Measurements from ENCODE around the gene MALRD1.
A peak's percentile ranks its signal among the peaks of the same experiment; 100 is the strongest.

The MALRD1 gene

DNA sequence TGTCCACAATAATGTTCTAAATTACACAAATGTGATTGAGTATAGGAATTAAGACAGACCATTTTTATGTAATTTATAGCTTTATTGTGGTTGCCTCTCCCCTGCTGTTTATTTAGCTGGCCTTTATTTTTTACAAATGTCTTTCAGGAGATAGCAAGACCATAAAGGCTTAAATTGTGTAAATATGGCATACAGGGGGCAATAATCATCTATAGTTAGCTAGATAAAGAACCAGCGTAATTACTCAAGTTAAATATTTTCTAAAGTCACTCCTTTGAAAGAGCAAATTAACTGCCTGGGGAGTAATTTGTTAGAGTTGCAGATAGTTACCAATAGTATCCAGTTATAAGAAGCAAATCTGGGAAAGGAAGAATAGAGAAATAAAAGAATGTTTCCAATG is at the start of gene MALRD1:
TSS of gene MALRD1 (plus strand) at position 313 of the 400 bp plus-strand sequence. CDS start 138 bp downstream, outside the sequence.
- ChIA-PET CTCF (no interaction called here), POLR2A (ENCODE audit: low non-redundant PET) (no interaction called here)
- H3K27ac ChIP-seq, result no peak within 1 kb of the TSS
- no peak for DNase-seq (ENCODE audit: low spot score)
- TF ChIP-seq, protein P1, sequence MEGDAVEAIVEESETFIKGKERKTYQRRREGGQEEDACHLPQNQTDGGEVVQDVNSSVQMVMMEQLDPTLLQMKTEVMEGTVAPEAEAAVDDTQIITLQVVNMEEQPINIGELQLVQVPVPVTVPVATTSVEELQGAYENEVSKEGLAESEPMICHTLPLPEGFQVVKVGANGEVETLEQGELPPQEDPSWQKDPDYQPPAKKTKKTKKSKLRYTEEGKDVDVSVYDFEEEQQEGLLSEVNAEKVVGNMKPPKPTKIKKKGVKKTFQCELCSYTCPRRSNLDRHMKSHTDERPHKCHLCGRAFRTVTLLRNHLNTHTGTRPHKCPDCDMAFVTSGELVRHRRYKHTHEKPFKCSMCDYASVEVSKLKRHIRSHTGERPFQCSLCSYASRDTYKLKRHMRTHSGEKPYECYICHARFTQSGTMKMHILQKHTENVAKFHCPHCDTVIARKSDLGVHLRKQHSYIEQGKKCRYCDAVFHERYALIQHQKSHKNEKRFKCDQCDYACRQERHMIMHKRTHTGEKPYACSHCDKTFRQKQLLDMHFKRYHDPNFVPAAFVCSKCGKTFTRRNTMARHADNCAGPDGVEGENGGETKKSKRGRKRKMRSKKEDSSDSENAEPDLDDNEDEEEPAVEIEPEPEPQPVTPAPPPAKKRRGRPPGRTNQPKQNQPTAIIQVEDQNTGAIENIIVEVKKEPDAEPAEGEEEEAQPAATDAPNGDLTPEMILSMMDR (conservative IDR thresholded peaks at IDR 0.05; ENCODE audit: low read depth), result no peak

DNA sequence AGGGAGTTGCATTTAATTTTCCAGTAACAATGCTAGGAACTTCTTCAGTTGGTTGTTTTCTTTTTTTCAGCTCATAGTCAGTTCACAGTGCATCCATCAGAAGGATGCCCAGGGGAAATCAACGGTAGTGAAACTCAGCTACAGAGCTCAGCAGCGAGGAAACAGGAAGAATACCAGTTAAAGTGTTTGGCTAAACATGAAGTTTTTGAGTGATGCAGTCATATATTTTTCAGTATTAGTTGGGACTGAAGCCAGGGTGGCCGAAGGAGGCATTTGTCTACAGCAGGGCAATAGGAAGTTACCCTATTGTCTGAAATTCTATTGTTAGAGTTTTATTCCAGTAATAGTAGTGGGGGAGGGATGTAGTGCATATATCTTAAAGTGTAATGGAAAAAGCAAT is 45.3 kb upstream of the MALRD1 start:
- TF ChIP-seq, protein P1 (conservative IDR thresholded peaks at IDR 0.05; ENCODE audit: low read depth), result no peak
- ChIA-PET POLR2A (ENCODE audit: low non-redundant PET) (no interaction called here), CTCF (no interaction called here)
- H3K27ac ChIP-seq, result no peak overlapping the region
- no peak for DNase-seq (ENCODE audit: low spot score)

DNA sequence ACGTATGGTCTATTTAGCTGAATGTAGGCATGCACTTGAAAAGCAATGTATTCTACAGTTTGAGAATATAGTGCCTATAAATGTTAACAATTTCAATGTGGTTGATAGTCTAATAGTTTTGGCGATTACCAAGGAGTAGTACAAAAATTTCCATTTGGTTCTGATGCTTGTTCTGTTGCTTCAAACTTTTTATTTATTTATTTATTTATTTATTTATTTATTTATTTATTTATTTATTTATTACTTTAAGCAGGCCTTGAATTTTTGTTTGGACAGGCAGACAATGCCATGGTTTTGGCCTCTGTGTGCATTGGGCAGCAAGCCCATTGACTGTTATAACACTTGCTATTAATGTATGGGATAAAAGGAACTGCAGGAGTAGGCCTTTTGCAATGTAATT is 36.5 kb upstream of the MALRD1 start:
- H3K27ac ChIP-seq, result no peak overlapping the region
- TF ChIP-seq, protein P1 (conservative IDR thresholded peaks at IDR 0.05; ENCODE audit: low read depth), result no peak
- DNase-seq (ENCODE audit: low spot score), result no peak
- POLR2A ChIA-PET (ENCODE audit: low non-redundant PET), result no interaction called here
- CTCF ChIA-PET, result interaction anchor here (0.7 kb wide), 1 partner anchor 247 kb away, joined by 3 read pairs; no protein-coding TSS in a partner anchor

DNA sequence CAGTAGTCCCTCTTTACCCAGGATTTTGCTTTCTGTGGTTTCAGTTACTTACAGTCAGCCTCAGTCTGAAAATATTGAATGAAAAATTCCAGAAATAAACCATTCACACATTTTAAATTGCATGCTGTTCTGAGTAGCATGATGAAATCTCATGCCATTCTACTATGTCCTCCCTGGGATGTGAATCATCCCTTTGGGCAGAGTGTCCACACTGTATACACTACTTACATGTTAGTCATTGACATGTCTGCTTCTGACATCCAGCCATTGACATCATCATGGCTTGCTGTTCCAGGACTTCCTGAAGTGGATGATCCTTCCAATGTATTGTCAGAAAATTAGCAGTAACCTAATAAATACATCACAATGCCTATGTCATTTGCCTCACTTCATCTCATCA is 34.6 kb upstream of the MALRD1 start:
- ChIA-PET CTCF (no interaction called here), POLR2A (ENCODE audit: low non-redundant PET) (no interaction called here)
- DNase-seq (ENCODE audit: low spot score), result peak; percentile 11
- no peak overlapping the region for H3K27ac ChIP-seq
- TF ChIP-seq, protein P1 (conservative IDR thresholded peaks at IDR 0.05; ENCODE audit: low read depth), result no peak

DNA sequence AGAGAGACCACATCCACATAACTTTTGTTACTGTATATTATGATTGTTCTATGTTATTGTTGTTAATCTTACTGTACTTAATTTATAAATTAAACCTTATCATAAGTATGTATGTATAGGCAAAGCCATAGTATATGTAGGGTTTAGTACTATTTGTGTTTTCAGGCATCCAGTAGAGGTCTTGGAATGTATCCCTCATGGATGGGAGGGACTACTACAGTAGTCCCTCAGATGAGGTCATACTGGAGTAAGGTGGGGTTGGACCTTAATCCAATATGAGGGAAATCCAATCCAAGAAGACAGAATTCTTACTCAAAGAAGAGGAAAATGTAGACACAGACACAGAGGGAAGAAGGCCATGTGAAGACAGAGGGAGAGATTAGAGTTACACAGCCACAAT is 34.1 kb upstream of the MALRD1 start:
- ChIA-PET CTCF (no interaction called here), POLR2A (ENCODE audit: low non-redundant PET) (no interaction called here)
- H3K27ac ChIP-seq, result no peak overlapping the region
- DNase-seq (ENCODE audit: low spot score), result no peak
- TF ChIP-seq, protein P1 (conservative IDR thresholded peaks at IDR 0.05; ENCODE audit: low read depth), result no peak

DNA sequence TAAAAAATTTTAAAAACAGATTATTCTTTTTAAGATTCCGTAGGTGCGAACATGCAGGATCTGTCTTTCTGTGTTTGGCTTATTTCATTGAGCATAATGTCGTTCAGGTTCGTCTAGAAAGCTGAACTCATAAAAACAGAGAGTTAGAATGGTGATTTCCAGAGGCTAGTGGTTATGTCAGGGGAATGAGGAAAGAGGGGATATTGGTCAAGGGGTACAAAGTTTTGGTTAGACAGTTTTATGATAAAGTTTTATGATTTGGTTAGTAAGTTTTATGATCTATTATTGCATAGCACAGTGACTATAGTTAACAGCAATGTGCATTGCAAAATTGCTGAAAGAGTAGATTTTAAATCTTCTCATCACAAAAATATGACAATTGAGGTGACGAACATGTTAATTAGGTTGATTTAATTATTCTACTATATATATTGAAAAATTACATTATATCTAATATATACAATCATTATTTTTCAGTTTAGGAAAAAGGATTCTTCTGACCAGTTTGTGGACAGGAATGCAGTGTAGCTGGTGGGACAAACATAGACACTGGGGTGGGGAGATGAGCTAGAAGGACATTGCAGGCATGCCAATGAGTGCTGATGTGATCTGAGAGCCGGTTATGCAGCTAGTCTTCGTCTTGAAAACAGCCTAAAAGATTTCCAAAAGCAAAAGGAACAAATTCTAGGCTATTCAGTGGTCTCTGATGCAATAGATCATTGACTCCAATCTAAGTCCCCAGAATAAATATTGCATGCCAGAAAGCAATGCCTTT is 31.3 kb upstream of the MALRD1 start:
- POLR2A ChIA-PET (ENCODE audit: low non-redundant PET), result no interaction called here
- CTCF ChIA-PET, result no interaction called here
- no peak overlapping the region for H3K27ac ChIP-seq
- DNase-seq (ENCODE audit: low spot score), result no peak
- TF ChIP-seq, protein P1 (conservative IDR thresholded peaks at IDR 0.05; ENCODE audit: low read depth), result no peak
